ENCODE results near the gene CTR9.

CTR9 gene

GRCh38 chr11:10719616-10720015 lies 31.4 kb upstream of the CTR9 start:
- no peaks in the 10 kb centered on the region for H3K36me3 ChIP-seq (replicated peaks; ENCODE audit: low read depth, low read length)
- no peak overlapping the region for H3K27ac ChIP-seq (ENCODE audit: low read length)
- no peak overlapping the region for H3K9ac ChIP-seq (ENCODE audit: low read length)
- H3K27me3 ChIP-seq (ENCODE audit: low read depth, low read length), result peaks cover 9% of the 10 kb centered on the region; the same call in 1 of the 2 replicates
- H4K20me1 ChIP-seq (ENCODE audit: insufficient read depth, low read length), result no peaks in the 10 kb centered on the region
- no peaks in the 10 kb centered on the region for H3K4me1 ChIP-seq (ENCODE audit: low read length)
- H3K4me3 ChIP-seq (ENCODE audit: low read length), result no peak overlapping the region
- no peak overlapping the region for H2AFZ ChIP-seq (ENCODE audit: low read depth, low read length)
- no peaks in the 10 kb centered on the region for H3K9me3 ChIP-seq (ENCODE audit: insufficient read depth, low read length)
- no peak overlapping the region for H3K4me2 ChIP-seq (ENCODE audit: low read length)
- no peaks in the 10 kb centered on the region for H3K79me2 ChIP-seq (ENCODE audit: low read length)
- no peak for TF ChIP-seq EZH2phosphoT487 (IDR thresholded peaks at IDR 0.05; ENCODE audit: low read depth)
- TF ChIP-seq, protein P1, sequence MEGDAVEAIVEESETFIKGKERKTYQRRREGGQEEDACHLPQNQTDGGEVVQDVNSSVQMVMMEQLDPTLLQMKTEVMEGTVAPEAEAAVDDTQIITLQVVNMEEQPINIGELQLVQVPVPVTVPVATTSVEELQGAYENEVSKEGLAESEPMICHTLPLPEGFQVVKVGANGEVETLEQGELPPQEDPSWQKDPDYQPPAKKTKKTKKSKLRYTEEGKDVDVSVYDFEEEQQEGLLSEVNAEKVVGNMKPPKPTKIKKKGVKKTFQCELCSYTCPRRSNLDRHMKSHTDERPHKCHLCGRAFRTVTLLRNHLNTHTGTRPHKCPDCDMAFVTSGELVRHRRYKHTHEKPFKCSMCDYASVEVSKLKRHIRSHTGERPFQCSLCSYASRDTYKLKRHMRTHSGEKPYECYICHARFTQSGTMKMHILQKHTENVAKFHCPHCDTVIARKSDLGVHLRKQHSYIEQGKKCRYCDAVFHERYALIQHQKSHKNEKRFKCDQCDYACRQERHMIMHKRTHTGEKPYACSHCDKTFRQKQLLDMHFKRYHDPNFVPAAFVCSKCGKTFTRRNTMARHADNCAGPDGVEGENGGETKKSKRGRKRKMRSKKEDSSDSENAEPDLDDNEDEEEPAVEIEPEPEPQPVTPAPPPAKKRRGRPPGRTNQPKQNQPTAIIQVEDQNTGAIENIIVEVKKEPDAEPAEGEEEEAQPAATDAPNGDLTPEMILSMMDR (IDR thresholded peaks at IDR 0.05; ENCODE audit: low read depth, low read length), result no peak

- Histone ChIP-seq H3K27me3 (ENCODE audit: low read depth, low read length) (peaks cover 9% of the 10 kb centered on the region; the same call in 1 of the 2 replicates), H3K9ac (ENCODE audit: low read length) (no peak overlapping the region), H3K4me3 (ENCODE audit: low read length) (no peak overlapping the region), H2AFZ (ENCODE audit: low read depth, low read length) (no peak overlapping the region), H3K4me2 (ENCODE audit: low read length) (no peak overlapping the region), H3K79me2 (ENCODE audit: low read length) (no peaks in the 10 kb centered on the region), H4K20me1 (ENCODE audit: insufficient read depth, low read length) (no peaks in the 10 kb centered on the region), H3K4me1 (ENCODE audit: low read length) (peaks cover 3% of the 10 kb centered on the region), H3K9me3 (ENCODE audit: insufficient read depth, low read length) (no peaks in the 10 kb centered on the region), H3K27ac (ENCODE audit: low read length) (no peak overlapping the region), H3K36me3 (replicated peaks; ENCODE audit: low read depth, low read length) (no peaks in the 10 kb centered on the region)
- TF ChIP-seq EZH2phosphoT487 (IDR thresholded peaks at IDR 0.05; ENCODE audit: low read depth), result no peak
- TF ChIP-seq, protein P1 (IDR thresholded peaks at IDR 0.05; ENCODE audit: low read depth, low read length), result no peak
Observed at GRCh38 chr11:10720881-10721376, 30.1 kb upstream of the CTR9 start.

- no peak overlapping the region for H2AFZ ChIP-seq (ENCODE audit: low read depth, low read length)
- H3K36me3 ChIP-seq (replicated peaks; ENCODE audit: low read depth, low read length), result no peaks in the 10 kb centered on the region
- H3K27me3 ChIP-seq (ENCODE audit: low read depth, low read length), result peaks cover 8% of the 10 kb centered on the region; the same call in 1 of the 2 replicates
- no peaks in the 10 kb centered on the region for H4K20me1 ChIP-seq (ENCODE audit: insufficient read depth, low read length)
- no peak overlapping the region for H3K9ac ChIP-seq (ENCODE audit: low read length)
- peaks cover 5% of the 10 kb centered on the region for H3K4me1 ChIP-seq (ENCODE audit: low read length)
- no peaks in the 10 kb centered on the region for H3K79me2 ChIP-seq (ENCODE audit: low read length)
- H3K27ac ChIP-seq (ENCODE audit: low read length), result no peak overlapping the region
- H3K4me3 ChIP-seq (ENCODE audit: low read length), result no peak overlapping the region
- H3K9me3 ChIP-seq (ENCODE audit: insufficient read depth, low read length), result no peaks in the 10 kb centered on the region
- TF ChIP-seq, protein P1 (IDR thresholded peaks at IDR 0.05; ENCODE audit: low read depth, low read length), result no peak
- H3K4me2 ChIP-seq (ENCODE audit: low read length), result no peak overlapping the region
Observed at GRCh38 chr11:10722307-10722706, 28.7 kb upstream of the CTR9 start.

GRCh38 chr11:10725114-10725906 lies 25.7 kb upstream of the CTR9 start:
- no peaks in the 10 kb centered on the region for H3K36me3 ChIP-seq (replicated peaks; ENCODE audit: low read depth, low read length)
- TF ChIP-seq, protein P1 (IDR thresholded peaks at IDR 0.05; ENCODE audit: low read depth, low read length), result no peak
- no peak for TF ChIP-seq EZH2phosphoT487 (IDR thresholded peaks at IDR 0.05; ENCODE audit: low read depth)
- peaks cover 11% of the 10 kb centered on the region for H3K27me3 ChIP-seq (ENCODE audit: low read depth, low read length)
- no peak overlapping the region for H2AFZ ChIP-seq (ENCODE audit: low read depth, low read length)
- H3K4me3 ChIP-seq (ENCODE audit: low read length), result no peak overlapping the region
- no peaks in the 10 kb centered on the region for H4K20me1 ChIP-seq (ENCODE audit: insufficient read depth, low read length)
- no peak overlapping the region for H3K9ac ChIP-seq (ENCODE audit: low read length)
- H3K79me2 ChIP-seq (ENCODE audit: low read length), result no peaks in the 10 kb centered on the region
- H3K9me3 ChIP-seq (ENCODE audit: insufficient read depth, low read length), result no peaks in the 10 kb centered on the region
- H3K4me1 ChIP-seq (ENCODE audit: low read length), result peaks cover 5% of the 10 kb centered on the region
- no peak overlapping the region for H3K4me2 ChIP-seq (ENCODE audit: low read length)
- H3K27ac ChIP-seq (ENCODE audit: low read length), result no peak overlapping the region

Measured in OCI-LY3 (cell line).